GM10248 (cell line): ENCODE data around the gene UBE4B.

Experiments used
- CTCF ChIA-PET: fragments of 300-600 bp; sonication (Branson Sonifier 250); formaldehyde crosslinking; extraction: SDS; loops from one replicate; lab custom pipeline; 2021; ENCODE audit warnings: antibody characterized with exemption; lab: Yijun Ruan, JAX
- POLR2A ChIA-PET: fragments of 350-650 bp; sonication (Branson Sonifier 250); formaldehyde crosslinking; extraction: SDS; loops from one replicate; lab custom pipeline; 2020; ENCODE audit warnings: antibody characterized with exemption; lab: Yijun Ruan, JAX
- DNase-seq: peaks from one replicate; pipeline ENCODE4 v3.0.0; 2012; ENCODE audit errors: extremely low spot score
- TF ChIP-seq, protein P1 (sequence below): IDR thresholded peaks from 2 replicates; pipeline ENCODE4 v1.5.1; 2012; ENCODE audit warnings: mild to moderate bottlenecking, low read depth; ENCODE audit errors: extremely low read depth, missing control alignments, control extremely low read depth

The UBE4B gene

GRCh38 chr1:10179406-10180091 is 146.8 kb downstream of the UBE4B start:
- TF ChIP-seq, protein P1, sequence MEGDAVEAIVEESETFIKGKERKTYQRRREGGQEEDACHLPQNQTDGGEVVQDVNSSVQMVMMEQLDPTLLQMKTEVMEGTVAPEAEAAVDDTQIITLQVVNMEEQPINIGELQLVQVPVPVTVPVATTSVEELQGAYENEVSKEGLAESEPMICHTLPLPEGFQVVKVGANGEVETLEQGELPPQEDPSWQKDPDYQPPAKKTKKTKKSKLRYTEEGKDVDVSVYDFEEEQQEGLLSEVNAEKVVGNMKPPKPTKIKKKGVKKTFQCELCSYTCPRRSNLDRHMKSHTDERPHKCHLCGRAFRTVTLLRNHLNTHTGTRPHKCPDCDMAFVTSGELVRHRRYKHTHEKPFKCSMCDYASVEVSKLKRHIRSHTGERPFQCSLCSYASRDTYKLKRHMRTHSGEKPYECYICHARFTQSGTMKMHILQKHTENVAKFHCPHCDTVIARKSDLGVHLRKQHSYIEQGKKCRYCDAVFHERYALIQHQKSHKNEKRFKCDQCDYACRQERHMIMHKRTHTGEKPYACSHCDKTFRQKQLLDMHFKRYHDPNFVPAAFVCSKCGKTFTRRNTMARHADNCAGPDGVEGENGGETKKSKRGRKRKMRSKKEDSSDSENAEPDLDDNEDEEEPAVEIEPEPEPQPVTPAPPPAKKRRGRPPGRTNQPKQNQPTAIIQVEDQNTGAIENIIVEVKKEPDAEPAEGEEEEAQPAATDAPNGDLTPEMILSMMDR: no peak
- DNase-seq: no peak
- ChIA-PET CTCF (interaction anchor here (2.4 kb wide), 1 partner anchor 31 kb away, joined by 12 read pairs; the partner anchor contains the start of gene KIF1B), POLR2A (interaction anchor here (0.8 kb wide), 1 partner anchor 10 kb away, joined by 3 read pairs; no protein-coding TSS in a partner anchor)

DNA sequence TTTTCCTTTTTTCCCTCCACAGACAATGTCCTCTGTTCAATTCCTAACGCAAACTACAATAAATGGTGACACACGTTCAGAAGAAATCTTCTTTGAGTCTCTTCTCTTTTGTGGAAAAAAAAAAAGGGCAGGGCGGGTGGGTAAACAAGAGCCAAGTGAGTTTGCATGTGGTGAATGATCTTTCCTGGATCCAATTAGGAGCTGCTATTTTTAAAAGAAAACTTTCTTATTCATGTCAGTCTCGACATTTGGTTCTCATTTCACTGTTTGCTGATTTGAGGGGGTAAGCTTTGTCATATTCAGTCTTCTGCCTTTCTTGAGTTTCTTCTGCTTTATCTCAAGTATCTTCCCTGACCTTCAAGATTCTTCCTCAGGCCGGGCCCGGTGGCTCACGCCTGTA is 148.4 kb downstream of the UBE4B start:
- CTCF ChIA-PET: no interaction called here
- TF ChIP-seq, protein P1: no peak
- DNase-seq: no peak
- POLR2A ChIA-PET: no interaction called here

- POLR2A ChIA-PET: no interaction called here
- no peak for DNase-seq
- CTCF ChIA-PET: no interaction called here
- TF ChIP-seq, protein P1: no peak
Observed at GRCh38 chr1:10185759-10186158, 153.0 kb downstream of the UBE4B start.

DNA sequence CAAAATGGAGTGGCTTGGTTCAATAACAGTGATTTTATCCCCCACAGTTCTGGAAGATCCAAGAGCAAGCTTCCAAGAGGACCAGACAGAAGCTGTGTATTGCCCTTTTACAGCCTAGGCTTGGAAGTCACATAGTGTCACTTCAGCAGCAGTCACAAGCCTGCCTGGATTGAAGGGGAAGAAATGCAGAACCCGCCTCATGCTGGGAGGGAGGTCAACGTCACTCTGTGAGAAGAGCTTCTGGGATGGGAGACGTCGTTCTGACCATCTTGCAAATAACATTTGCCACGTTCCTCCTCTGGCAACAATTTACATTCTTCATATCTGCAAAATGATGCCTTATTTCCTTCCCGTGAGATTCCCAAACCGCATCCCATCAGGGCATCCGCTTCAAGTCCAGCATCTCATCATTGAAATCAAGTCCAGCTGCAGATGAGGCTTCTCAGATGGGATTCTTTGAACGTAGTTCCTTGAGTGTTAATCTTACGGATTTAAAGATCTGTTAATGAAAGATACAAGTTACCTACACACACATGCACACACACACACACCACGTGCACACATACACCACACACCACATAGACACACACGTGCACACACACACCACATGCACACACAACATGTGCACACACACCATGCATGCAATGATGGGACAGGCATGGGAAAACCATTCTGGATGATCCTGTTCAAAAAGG is 153.7 kb downstream of the UBE4B start:
- TF ChIP-seq, protein P1: no peak
- ChIA-PET POLR2A (no interaction called here), CTCF (no interaction called here)
- DNase-seq: no peak

DNA sequence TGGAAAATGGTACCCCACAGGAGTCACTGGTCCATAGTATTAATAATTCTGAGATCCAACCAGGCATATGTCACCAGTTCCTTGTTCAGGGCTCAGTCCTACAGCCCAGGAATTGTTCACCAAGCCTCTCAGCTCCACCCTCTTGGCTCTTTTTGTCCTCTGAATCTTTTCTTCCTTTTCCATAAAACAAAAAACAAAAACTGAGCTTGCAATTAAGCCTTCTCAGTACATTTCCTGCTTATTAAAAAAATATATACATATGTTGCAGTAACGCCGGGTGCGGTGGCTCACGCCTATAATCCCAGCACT is 154.2 kb downstream of the UBE4B start:
- ChIA-PET CTCF (no interaction called here), POLR2A (no interaction called here)
- TF ChIP-seq, protein P1: no peak
- DNase-seq: no peak

DNA sequence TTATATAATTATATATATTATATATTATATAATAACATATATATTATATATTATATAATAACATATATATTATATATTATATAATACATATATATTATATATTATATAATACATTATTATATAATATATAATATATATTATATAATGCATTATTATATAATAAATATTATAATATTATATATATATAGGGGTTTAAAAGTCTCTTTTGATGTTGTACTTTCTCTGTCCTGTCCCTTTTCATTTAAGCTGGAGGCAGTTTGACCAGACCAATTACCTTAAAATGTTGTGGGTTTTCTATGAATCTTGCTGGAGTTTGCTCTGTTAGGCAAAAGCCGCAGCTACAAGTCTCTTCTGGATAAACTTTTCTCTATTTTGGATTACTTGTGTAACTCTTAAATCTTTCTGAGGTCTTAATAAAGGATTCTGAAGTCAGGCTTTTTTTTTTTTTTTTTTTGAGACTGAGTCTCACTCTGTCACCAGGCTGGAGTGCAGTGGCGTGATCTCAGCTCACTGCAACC is 155.4 kb downstream of the UBE4B start:
- ChIA-PET CTCF (no interaction called here), POLR2A (interaction anchor here (0.7 kb wide), 1 partner anchor 212 kb away, joined by 3 read pairs; no protein-coding TSS in a partner anchor)
- TF ChIP-seq, protein P1: no peak
- DNase-seq: no peak
